ENCODE measurements around the gene CLEC9A. TPM values are rescaled to one million over a fixed set of nuclear protein-coding genes. Genes with fewer than 3 reads are reported as not detected.

CLEC9A gene
- total and polyA plus RNA-seq, 10 of the 15 experiments (the other 5 are each of a cell fraction or from before 2014, with no cell fraction given), result not detected

DNA sequence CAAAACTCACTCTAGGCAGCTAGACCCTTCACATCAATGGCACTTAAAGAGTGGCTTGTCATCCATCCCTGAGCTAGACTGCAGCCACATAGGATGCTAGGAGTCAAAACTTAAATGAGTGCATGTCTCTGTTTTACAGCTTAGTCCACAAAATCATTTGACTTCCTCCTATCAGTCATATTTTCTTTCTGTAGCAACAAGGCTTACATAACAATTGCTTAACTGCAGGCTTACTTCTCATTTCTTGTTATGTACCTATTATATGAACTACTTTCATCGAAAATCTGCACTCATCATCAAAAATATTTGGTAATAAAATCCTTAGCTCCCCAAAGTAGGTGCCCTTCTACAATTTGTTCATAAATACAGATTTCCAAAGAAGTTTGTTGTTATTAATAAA is 38.2 kb downstream of the CLEC9A start (continued):
- TF ChIP-seq, protein P1, sequence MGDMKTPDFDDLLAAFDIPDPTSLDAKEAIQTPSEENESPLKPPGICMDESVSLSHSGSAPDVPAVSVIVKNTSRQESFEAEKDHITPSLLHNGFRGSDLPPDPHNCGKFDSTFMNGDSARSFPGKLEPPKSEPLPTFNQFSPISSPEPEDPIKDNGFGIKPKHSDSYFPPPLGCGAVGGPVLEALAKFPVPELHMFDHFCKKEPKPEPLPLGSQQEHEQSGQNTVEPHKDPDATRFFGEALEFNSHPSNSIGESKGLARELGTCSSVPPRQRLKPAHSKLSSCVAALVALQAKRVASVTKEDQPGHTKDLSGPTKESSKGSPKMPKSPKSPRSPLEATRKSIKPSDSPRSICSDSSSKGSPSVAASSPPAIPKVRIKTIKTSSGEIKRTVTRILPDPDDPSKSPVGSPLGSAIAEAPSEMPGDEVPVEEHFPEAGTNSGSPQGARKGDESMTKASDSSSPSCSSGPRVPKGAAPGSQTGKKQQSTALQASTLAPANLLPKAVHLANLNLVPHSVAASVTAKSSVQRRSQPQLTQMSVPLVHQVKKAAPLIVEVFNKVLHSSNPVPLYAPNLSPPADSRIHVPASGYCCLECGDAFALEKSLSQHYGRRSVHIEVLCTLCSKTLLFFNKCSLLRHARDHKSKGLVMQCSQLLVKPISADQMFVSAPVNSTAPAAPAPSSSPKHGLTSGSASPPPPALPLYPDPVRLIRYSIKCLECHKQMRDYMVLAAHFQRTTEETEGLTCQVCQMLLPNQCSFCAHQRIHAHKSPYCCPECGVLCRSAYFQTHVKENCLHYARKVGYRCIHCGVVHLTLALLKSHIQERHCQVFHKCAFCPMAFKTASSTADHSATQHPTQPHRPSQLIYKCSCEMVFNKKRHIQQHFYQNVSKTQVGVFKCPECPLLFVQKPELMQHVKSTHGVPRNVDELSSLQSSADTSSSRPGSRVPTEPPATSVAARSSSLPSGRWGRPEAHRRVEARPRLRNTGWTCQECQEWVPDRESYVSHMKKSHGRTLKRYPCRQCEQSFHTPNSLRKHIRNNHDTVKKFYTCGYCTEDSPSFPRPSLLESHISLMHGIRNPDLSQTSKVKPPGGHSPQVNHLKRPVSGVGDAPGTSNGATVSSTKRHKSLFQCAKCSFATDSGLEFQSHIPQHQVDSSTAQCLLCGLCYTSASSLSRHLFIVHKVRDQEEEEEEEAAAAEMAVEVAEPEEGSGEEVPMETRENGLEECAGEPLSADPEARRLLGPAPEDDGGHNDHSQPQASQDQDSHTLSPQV (IDR thresholded peaks at IDR 0.05), result no peak
- TF ChIP-seq, protein P2, sequence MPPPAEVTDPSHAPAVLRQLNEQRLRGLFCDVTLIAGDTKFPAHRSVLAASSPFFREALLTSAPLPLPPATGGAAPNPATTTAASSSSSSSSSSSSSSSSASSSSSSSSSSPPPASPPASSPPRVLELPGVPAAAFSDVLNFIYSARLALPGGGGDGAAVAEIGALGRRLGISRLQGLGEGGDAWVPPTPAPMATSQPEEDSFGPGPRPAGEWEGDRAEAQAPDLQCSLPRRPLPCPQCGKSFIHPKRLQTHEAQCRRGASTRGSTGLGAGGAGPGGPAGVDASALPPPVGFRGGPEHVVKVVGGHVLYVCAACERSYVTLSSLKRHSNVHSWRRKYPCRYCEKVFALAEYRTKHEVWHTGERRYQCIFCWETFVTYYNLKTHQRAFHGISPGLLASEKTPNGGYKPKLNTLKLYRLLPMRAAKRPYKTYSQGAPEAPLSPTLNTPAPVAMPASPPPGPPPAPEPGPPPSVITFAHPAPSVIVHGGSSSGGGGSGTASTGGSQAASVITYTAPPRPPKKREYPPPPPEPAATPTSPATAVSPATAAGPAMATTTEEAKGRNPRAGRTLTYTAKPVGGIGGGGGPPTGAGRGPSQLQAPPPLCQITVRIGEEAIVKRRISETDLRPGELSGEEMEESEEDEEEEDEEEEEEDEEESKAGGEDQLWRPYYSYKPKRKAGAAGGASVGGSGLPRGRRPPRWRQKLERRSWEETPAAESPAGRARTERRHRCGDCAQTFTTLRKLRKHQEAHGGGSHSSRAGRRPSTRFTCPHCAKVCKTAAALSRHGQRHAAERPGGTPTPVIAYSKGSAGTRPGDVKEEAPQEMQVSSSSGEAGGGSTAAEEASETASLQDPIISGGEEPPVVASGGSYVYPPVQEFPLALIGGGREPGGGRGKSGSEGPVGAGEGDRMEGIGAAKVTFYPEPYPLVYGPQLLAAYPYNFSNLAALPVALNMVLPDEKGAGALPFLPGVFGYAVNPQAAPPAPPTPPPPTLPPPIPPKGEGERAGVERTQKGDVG (CRISPR knock-in tag; IDR thresholded peaks at IDR 0.05), result no peak
- TF ChIP-seq, protein P3, sequence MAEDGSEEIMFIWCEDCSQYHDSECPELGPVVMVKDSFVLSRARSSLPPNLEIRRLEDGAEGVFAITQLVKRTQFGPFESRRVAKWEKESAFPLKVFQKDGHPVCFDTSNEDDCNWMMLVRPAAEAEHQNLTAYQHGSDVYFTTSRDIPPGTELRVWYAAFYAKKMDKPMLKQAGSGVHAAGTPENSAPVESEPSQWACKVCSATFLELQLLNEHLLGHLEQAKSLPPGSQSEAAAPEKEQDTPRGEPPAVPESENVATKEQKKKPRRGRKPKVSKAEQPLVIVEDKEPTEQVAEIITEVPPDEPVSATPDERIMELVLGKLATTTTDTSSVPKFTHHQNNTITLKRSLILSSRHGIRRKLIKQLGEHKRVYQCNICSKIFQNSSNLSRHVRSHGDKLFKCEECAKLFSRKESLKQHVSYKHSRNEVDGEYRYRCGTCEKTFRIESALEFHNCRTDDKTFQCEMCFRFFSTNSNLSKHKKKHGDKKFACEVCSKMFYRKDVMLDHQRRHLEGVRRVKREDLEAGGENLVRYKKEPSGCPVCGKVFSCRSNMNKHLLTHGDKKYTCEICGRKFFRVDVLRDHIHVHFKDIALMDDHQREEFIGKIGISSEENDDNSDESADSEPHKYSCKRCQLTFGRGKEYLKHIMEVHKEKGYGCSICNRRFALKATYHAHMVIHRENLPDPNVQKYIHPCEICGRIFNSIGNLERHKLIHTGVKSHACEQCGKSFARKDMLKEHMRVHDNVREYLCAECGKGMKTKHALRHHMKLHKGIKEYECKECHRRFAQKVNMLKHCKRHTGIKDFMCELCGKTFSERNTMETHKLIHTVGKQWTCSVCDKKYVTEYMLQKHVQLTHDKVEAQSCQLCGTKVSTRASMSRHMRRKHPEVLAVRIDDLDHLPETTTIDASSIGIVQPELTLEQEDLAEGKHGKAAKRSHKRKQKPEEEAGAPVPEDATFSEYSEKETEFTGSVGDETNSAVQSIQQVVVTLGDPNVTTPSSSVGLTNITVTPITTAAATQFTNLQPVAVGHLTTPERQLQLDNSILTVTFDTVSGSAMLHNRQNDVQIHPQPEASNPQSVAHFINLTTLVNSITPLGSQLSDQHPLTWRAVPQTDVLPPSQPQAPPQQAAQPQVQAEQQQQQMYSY (CRISPR knock-in tag; IDR thresholded peaks at IDR 0.05), result no peak
- no peak for TF ChIP-seq RB1 (IDR thresholded peaks at IDR 0.05; ENCODE audit: borderline replicate concordance)

All from GM12878 (cell line).